PFSK-1 (cell line): ENCODE results near the gene ACP6. TPM values are rescaled to one million over a fixed set of nuclear protein-coding genes. Genes with fewer than 3 reads are reported as not detected.

Experiments used
- FOXP2 ChIP-seq: optimal IDR thresholded peaks from 2 replicates; pipeline ENCODE3; 2011; ENCODE audit warnings: borderline replicate concordance, control low read depth, inconsistent platforms; ENCODE audit not compliant: insufficient read depth; ENCODE audit errors: extremely low read length, extremely low read depth
- POLR2AphosphoS5 ChIP-seq: IDR thresholded peaks from 2 replicates; pipeline ENCODE4 v1.6.1; 2012; ENCODE audit warnings: low read depth, mild to moderate bottlenecking, control low read depth, low read length, moderate library complexity
- SIN3A ChIP-seq: IDR thresholded peaks from 2 replicates; pipeline ENCODE4 v1.6.1; 2012; ENCODE audit warnings: mild to moderate bottlenecking, low read length, moderate library complexity, borderline replicate concordance; ENCODE audit not compliant: insufficient read depth
- TAF1 ChIP-seq: IDR thresholded peaks from 2 replicates; pipeline ENCODE4 v1.6.1; 2012; ENCODE audit warnings: low read length, control low read depth, borderline replicate concordance; ENCODE audit not compliant: insufficient read depth
- polyA plus RNA-seq: library from polyadenylated mRNA; unstranded; fragments of >200 nt; gene quantifications from one replicate; pipeline ENCODE4 v1.2.1, GENCODE V29; 2012; ENCODE audit warnings: low read depth, missing spikeins; ENCODE audit not compliant: insufficient read length
- TF ChIP-seq, protein P1 (sequence below), 2 experiments: IDR thresholded peaks; 2 replicates each; pipeline versions ENCODE4 v1.6.1 to v1.8.0; 2011 to 2012; ENCODE audit warnings: low read depth in 2 of 2, low read length in 2 of 2, control low read depth in 1 of 2, inconsistent platforms in 1 of 2, mild to moderate bottlenecking in 1 of 2, moderate library complexity in 1 of 2; ENCODE audit not compliant: insufficient read depth in 1 of 2

Gene ACP6
- polyA plus RNA-seq = not detected

GRCh38 chr1:147670319-147671001, at the start of gene ACP6:
TSS of gene ACP6 (minus strand) at chr1:147670524. CDS start at chr1:147670048, 476 bp downstream.
- no peak for TF ChIP-seq SIN3A
- TF ChIP-seq, protein P1, sequence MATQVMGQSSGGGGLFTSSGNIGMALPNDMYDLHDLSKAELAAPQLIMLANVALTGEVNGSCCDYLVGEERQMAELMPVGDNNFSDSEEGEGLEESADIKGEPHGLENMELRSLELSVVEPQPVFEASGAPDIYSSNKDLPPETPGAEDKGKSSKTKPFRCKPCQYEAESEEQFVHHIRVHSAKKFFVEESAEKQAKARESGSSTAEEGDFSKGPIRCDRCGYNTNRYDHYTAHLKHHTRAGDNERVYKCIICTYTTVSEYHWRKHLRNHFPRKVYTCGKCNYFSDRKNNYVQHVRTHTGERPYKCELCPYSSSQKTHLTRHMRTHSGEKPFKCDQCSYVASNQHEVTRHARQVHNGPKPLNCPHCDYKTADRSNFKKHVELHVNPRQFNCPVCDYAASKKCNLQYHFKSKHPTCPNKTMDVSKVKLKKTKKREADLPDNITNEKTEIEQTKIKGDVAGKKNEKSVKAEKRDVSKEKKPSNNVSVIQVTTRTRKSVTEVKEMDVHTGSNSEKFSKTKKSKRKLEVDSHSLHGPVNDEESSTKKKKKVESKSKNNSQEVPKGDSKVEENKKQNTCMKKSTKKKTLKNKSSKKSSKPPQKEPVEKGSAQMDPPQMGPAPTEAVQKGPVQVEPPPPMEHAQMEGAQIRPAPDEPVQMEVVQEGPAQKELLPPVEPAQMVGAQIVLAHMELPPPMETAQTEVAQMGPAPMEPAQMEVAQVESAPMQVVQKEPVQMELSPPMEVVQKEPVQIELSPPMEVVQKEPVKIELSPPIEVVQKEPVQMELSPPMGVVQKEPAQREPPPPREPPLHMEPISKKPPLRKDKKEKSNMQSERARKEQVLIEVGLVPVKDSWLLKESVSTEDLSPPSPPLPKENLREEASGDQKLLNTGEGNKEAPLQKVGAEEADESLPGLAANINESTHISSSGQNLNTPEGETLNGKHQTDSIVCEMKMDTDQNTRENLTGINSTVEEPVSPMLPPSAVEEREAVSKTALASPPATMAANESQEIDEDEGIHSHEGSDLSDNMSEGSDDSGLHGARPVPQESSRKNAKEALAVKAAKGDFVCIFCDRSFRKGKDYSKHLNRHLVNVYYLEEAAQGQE (IDR thresholded peaks at IDR 0.05; ENCODE audit: insufficient read depth in 1 of 2, low read depth in 2 of 2, low read length in 2 of 2) = no peak
- no peak for TF ChIP-seq POLR2AphosphoS5
- no peak for TF ChIP-seq FOXP2
- TF ChIP-seq TAF1 = no peak

DNA sequence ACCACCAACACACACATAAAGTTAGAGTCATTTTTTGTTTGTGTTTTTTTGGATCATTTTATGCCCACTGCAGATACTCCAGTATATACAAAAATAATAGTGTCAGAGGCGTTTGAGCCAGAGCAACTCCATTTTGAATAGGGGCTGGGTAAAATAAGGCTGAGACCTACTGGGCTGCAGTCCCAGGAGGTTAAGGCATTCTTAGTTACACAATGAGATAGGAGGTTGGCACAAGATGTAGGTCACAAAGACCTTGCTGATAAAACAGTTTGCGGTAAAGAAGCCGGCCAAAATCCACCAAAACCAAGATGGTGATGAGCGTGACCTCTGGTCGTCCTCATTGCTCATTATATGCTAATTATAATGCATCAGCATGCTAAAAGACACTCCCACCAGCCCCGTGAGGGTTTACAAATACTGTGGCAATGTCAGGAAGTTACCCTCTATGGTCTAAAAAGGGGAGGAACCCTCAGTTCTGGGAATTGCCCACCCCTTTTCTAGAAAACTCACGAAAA, 49.4 kb upstream of the ACP6 start:
- TF ChIP-seq, protein P1 (IDR thresholded peaks at IDR 0.05; ENCODE audit: insufficient read depth in 1 of 2, low read depth in 2 of 2, low read length in 2 of 2) = no peak
- TF ChIP-seq SIN3A (no peak), FOXP2 (no peak), TAF1 (no peak), POLR2AphosphoS5 (no peak)

DNA sequence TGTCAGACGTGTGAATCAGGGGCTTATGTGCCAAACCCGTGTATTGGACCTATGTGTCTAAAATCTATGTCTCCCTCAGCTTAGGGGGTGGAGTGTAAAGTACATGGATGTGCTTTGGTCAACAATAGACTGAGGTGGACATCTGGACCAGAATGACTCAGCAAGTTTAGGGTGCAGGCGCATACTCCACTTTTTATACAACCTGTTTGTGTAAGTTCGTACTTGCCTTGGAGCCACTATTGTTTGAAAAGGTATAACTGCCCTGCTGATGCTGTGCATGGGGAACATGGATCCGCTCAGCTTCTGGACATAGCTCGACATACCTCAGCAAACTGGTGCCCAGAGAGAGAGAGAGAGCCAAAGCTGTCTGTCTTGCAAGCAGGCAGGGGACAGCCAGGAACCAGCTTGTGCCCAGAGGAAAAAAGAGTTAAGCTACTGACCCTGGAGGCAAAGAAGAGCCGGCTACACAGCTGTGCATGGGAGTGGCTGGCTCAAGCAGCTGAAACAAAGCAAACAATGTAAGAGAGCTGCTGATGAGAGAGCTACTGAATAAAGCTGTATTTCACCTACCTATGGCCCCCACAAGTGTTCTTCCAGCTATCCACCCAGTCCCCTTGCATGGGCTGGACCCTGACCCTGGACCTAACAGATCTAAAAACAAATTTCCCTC, 48.8 kb upstream of the ACP6 start:
- TF ChIP-seq POLR2AphosphoS5 (no peak), FOXP2 (no peak), SIN3A (no peak), TAF1 (no peak)
- TF ChIP-seq, protein P1 (IDR thresholded peaks at IDR 0.05; ENCODE audit: insufficient read depth in 1 of 2, low read depth in 2 of 2, low read length in 2 of 2) = no peak

DNA sequence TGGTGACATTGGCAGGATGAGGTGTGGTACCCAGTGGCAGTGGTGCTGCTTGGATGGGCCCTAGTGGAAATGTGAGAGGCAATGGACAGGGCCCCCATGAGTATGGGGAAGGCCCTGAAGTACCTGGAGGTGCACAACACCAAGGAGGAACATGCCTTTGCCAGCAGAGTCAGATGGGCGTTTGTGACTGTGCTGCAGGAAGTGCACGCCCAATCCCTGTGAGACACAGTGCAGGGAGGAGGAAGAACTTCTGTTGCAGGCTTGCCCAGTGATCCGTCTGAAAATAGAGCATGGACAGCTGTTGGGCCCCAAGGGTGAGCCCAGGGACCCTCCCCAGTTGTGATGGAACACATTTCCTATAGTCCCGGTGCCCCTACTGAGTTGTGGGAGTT, 47.4 kb upstream of the ACP6 start:
- TF ChIP-seq SIN3A = no peak
- TF ChIP-seq TAF1 = no peak
- TF ChIP-seq FOXP2 = no peak
- TF ChIP-seq POLR2AphosphoS5 = no peak
- TF ChIP-seq, protein P1 (IDR thresholded peaks at IDR 0.05; ENCODE audit: insufficient read depth in 1 of 2, low read depth in 2 of 2, low read length in 2 of 2) = no peak
